HCT116 (cell line): ENCODE results near the gene SPRED3. TPM values are rescaled to one million over a fixed set of nuclear protein-coding genes. Genes with fewer than 3 reads are reported as not detected.

ENCODE experiments used
- ATAC-seq: fragments of 200-7000 bp; cut with Tn5 transposase; 2 replicates; pipeline ENCODE4 v1.9.1; 2020; ENCODE audit warnings: mild to moderate bottlenecking, moderate library complexity
- BruUV-seq: library from RNA; stranded (reverse); fragments of 400-500 nt; replicated peaks from 2 replicates; lab custom pipeline; 2021; lab: Mats Ljungman, UMichigan
- CTCF ChIA-PET: fragments of 300-600 bp; sonication (Branson Sonifier 250); formaldehyde crosslinking; loops from one replicate; lab custom pipeline; 2021; ENCODE audit warnings: antibody characterized with exemption; lab: Charles Lee
- POLR2A ChIA-PET: fragments of 300-600, 350-600 bp; sonication (Branson Sonifier 250); formaldehyde crosslinking; loops from one replicate; lab custom pipeline; 2021; ENCODE audit warnings: antibody characterized with exemption; lab: Charles Lee
- RAD21 ChIA-PET, 2 experiments: fragments of 300-600 bp; sonication (Branson Sonifier 250); formaldehyde crosslinking; loops; one replicate each; lab custom pipeline; 2023; ENCODE audit warnings: low total read pairs in 2 of 2; ENCODE audit not compliant: uncharacterized antibody in 2 of 2, unreplicated experiment in 2 of 2, low non-redundant PET in 1 of 2; lab: Charles Lee
- DNase-seq: peaks from one replicate; pipeline ENCODE4 v3.0.0-alpha.2; 2010; ENCODE audit warnings: low read depth, low spot score
- H2AFZ ChIP-seq: fragments of 200-600 bp; shearing (Covaris generic), sonication (generic); 2 replicates; pipeline ENCODE4 v1.6.1; 2017; ENCODE audit warnings: low read depth, mixed run types, mixed read lengths, antibody characterized with exemption, low read length; ENCODE audit not compliant: poor library complexity, severe bottlenecking
- H3K27ac ChIP-seq: 2 replicates; pipeline ENCODE4 v1.5.1; 2012; ENCODE audit warnings: low read depth, low read length
- H3K27me3 ChIP-seq: fragments of 200-600 bp; sonication (generic); 2 replicates; pipeline ENCODE4 v1.6.1; 2016; ENCODE audit warnings: mixed run types, low read length, mixed read lengths; ENCODE audit not compliant: insufficient read depth
- H3K36me3 ChIP-seq, 2 experiments: fragments of 200-500 bp in 1 of 2; fragments of 200-600 bp in 1 of 2; sonication (Bioruptor generic) in 1 of 2; sonication (generic) in 1 of 2; 2 replicates each; pipeline versions ENCODE4 v1.5.1 to v1.6.1; 2014 to 2016; ENCODE audit warnings: low read length in 2 of 2, inconsistent platforms in 1 of 2, mixed read lengths in 1 of 2, mixed run types in 1 of 2; ENCODE audit not compliant: insufficient read depth in 2 of 2, control insufficient read depth in 1 of 2
- H3K4me1 ChIP-seq, 2 experiments: fragments of 200-600 bp in 1 of 2; sonication (generic) in 1 of 2; 2 replicates each; pipeline versions ENCODE4 v1.5.1 to v1.6.1; 2012 to 2017; ENCODE audit warnings: low read length in 2 of 2, inconsistent platforms in 1 of 2, mild to moderate bottlenecking in 1 of 2, mixed read lengths in 1 of 2, mixed run types in 1 of 2, moderate library complexity in 1 of 2; ENCODE audit not compliant: insufficient read depth in 2 of 2, control insufficient read depth in 1 of 2
- H3K4me2 ChIP-seq: fragments of 200-600 bp; sonication (generic); 2 replicates; pipeline ENCODE4 v1.6.1; 2017; ENCODE audit warnings: mixed run types, low read length, mixed read lengths
- H3K4me3 ChIP-seq, 2 experiments: fragments of 200-600 bp in 1 of 2; sonication (generic) in 1 of 2; replicated peaks in 1 of 2; 2 replicates each; pipeline ENCODE4 v1.5.1; 2011 to 2016; ENCODE audit warnings: low read length in 2 of 2, control low read depth in 1 of 2, low read depth in 1 of 2, mild to moderate bottlenecking in 1 of 2, mixed read lengths in 1 of 2, mixed run types in 1 of 2
- H3K79me2 ChIP-seq: fragments of 200-600 bp; sonication (generic); 2 replicates; pipeline ENCODE4 v1.6.1; 2017; ENCODE audit warnings: mild to moderate bottlenecking, mixed run types, low read length, moderate library complexity, mixed read lengths; ENCODE audit not compliant: insufficient read depth
- H3K9ac ChIP-seq: fragments of 200-600 bp; sonication (generic); 2 replicates; pipeline ENCODE4 v1.6.1; 2016; ENCODE audit warnings: low read length, mixed read lengths
- H3K9me2 ChIP-seq: fragments of 200-600 bp; sonication (generic), shearing (Covaris generic); 2 replicates; pipeline ENCODE4 v1.6.1; 2017; ENCODE audit warnings: mixed run types, mild to moderate bottlenecking, moderate library complexity; ENCODE audit not compliant: insufficient read depth
- H3K9me3 ChIP-seq, 2 experiments: fragments of 200-500 bp in 1 of 2; fragments of 200-600 bp in 1 of 2; sonication (Bioruptor generic) in 1 of 2; sonication (generic) in 1 of 2; 2 replicates each; pipeline ENCODE4 v1.6.1; 2014 to 2017; ENCODE audit warnings: low read length in 2 of 2, mixed read lengths in 2 of 2, inconsistent platforms in 1 of 2, low read depth in 1 of 2, mild to moderate bottlenecking in 1 of 2, mixed run types in 1 of 2, moderate library complexity in 1 of 2; ENCODE audit not compliant: control insufficient read depth in 1 of 2, insufficient read depth in 1 of 2
- H4K20me1 ChIP-seq: fragments of 200-600 bp; sonication (generic), shearing (Covaris generic); 2 replicates; pipeline ENCODE4 v1.6.1; 2017; ENCODE audit warnings: mixed run types, mild to moderate bottlenecking, moderate library complexity; ENCODE audit not compliant: insufficient read depth
- CBX3 ChIP-seq: IDR thresholded peaks from 2 replicates; pipeline ENCODE4 v1.6.1; 2012; ENCODE audit warnings: low read depth
- CEBPB ChIP-seq: IDR thresholded peaks from 2 replicates; pipeline ENCODE4 v1.6.1; 2012; ENCODE audit warnings: low read depth
- EGR1 ChIP-seq: IDR thresholded peaks from 2 replicates; pipeline ENCODE4 v1.6.1; 2012; ENCODE audit warnings: low read depth
- EZH2 ChIP-seq: fragments of 200-600 bp; sonication (generic); IDR thresholded peaks from 2 replicates; pipeline ENCODE4 v1.6.1; 2017; ENCODE audit warnings: antibody characterized with exemption, mixed run types
- EZH2phosphoT487 ChIP-seq: fragments of 200-600 bp; IDR thresholded peaks from 2 replicates; pipeline ENCODE4 v1.6.1; 2018; ENCODE audit warnings: antibody characterized with exemption, borderline replicate concordance
- FOSL1 ChIP-seq: IDR thresholded peaks from 2 replicates; pipeline ENCODE4 v1.6.1; 2012; ENCODE audit warnings: low read depth
- JUND ChIP-seq: IDR thresholded peaks from 2 replicates; pipeline ENCODE4 v1.6.1; 2012
- POLR2A ChIP-seq: IDR thresholded peaks from 2 replicates; pipeline ENCODE4 v1.7.0; 2011; ENCODE audit warnings: borderline replicate concordance; ENCODE audit not compliant: insufficient read depth, insufficient read length; ENCODE audit errors: extremely low read depth
- POLR2AphosphoS5 ChIP-seq: IDR thresholded peaks from 2 replicates; pipeline ENCODE4 v1.6.1; 2011; ENCODE audit warnings: mild to moderate bottlenecking, low read depth, low read length, moderate library complexity
- RAD21 ChIP-seq: IDR thresholded peaks from 2 replicates; pipeline ENCODE4 v1.6.1; 2012; ENCODE audit warnings: low read depth, mild to moderate bottlenecking
- SP1 ChIP-seq: IDR thresholded peaks from 2 replicates; pipeline ENCODE4 v1.6.1; 2012; ENCODE audit warnings: low read depth
- SRF ChIP-seq: IDR thresholded peaks from 2 replicates; pipeline ENCODE4 v1.6.1; 2012; ENCODE audit warnings: low read depth
- TCF7L2 ChIP-seq: IDR thresholded peaks from 2 replicates; pipeline ENCODE4 v1.7.0; 2011; ENCODE audit warnings: borderline replicate concordance, inconsistent platforms; ENCODE audit not compliant: insufficient read depth, insufficient read length; ENCODE audit errors: extremely low read depth
- YY1 ChIP-seq: IDR thresholded peaks from 2 replicates; pipeline ENCODE4 v1.6.1; 2011; ENCODE audit warnings: low read length, low read depth, moderate library complexity, mild to moderate bottlenecking; ENCODE audit not compliant: insufficient replicate concordance; ENCODE audit errors: extremely low read depth
- ZNF274 ChIP-seq: fragments of 200-500 bp; sonication (Bioruptor generic); IDR thresholded peaks from 2 replicates; pipeline ENCODE4 v1.6.1; 2014; ENCODE audit warnings: mild to moderate bottlenecking, low read depth, low read length, inconsistent platforms
- intact Hi-C: fragments of 100-400 bp; cut with micrococcal nuclease; formaldehyde crosslinking; loops from 2 replicates; pipeline ENCODE4 v1.10.0; 2022
- total RNA-seq: library from RNA; stranded (reverse); gene quantifications from one replicate; pipeline ENCODE4 v1.2.1, GENCODE V29; 2021; ENCODE audit not compliant: unreplicated experiment
- TF ChIP-seq, protein P1 (sequence below): IDR thresholded peaks from 2 replicates; pipeline ENCODE4 v1.6.1; 2012
- TF ChIP-seq, protein P2 (sequence below): IDR thresholded peaks from 2 replicates; pipeline ENCODE4 v1.6.1; 2012
- TF ChIP-seq, protein P3 (sequence below): IDR thresholded peaks from 2 replicates; pipeline ENCODE4 v1.6.1; 2011; ENCODE audit warnings: mild to moderate bottlenecking, low read length, moderate library complexity; ENCODE audit not compliant: insufficient replicate concordance; ENCODE audit errors: extremely low read depth
- TF ChIP-seq, protein P4 (sequence below): IDR thresholded peaks from 2 replicates; pipeline ENCODE4 v1.6.1; 2012; ENCODE audit warnings: low read depth
- TF ChIP-seq, protein P5 (sequence below), 3 experiments: fragments of 200-600 bp in 1 of 3; sonication (generic) in 1 of 3; IDR thresholded peaks in 2 of 3; conservative IDR thresholded peaks in 1 of 3; 2 replicates each; pipeline ENCODE4 v1.5.1; 2012 to 2017; ENCODE audit warnings: low read depth in 2 of 3, low read length in 2 of 3, antibody characterized with exemption in 1 of 3, borderline replicate concordance in 1 of 3, control low read depth in 1 of 3, mild to moderate bottlenecking in 1 of 3, mixed read lengths in 1 of 3, mixed run types in 1 of 3, moderate library complexity in 1 of 3; ENCODE audit not compliant: insufficient read depth in 1 of 3

The SPRED3 gene
- total RNA-seq, 1 experiment from 2014 or later: 3.4 TPM

DNA sequence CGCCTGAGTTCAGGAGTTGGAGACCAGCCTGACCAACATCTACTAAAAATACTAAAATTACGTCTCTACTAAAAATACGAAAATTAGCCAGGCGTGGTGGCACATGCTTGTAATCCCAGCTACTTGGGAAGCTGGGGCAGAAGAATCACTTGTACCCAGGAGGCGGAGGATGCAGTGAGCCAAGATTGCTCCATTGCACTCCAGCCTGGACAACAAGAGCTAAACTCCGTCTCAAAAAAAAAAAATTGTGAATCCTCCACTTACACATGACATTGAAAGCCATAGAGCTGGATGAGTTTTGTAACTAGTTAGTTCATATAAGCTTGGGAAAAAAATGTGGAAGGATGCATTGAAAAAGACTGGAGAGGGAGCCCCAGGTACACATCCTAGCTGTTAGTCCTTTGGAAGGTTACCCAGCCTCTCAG lies 14.6 kb upstream of the SPRED3 start:
- H3K4me2 ChIP-seq: peak overlapping the region; percentile 74
- ChIA-PET CTCF (interaction anchor here (0.6 to 1.8 kb wide), 14 partner anchors 11 to 556 kb away, joined by 3 to 28 read pairs (median 3); partner anchors contain the start of genes CATSPERG, FAM98C, GGN and MRPS12), RAD21 (interaction anchor here (0.5 to 1.4 kb wide), 9 partner anchors 14 to 232 kb away, joined by 3 to 7 read pairs (median 4); partner anchors contain the start of genes CATSPERG (in 2 of the 2) and GGN (in 2 of the 2)), POLR2A (interaction anchor here (0.7 to 5.6 kb wide), 12 partner anchors 10 to 471 kb away, joined by 3 to 44 read pairs (median 5); partner anchors contain the start of genes C19orf33, CATSPERG, FAM98C and GGN)
- H3K4me3 ChIP-seq: peak overlapping the region; percentile 44 to 97
- H4K20me1 ChIP-seq: no peaks in the 10 kb centered on the region
- H3K36me3 ChIP-seq: peaks cover 11 to 13% of the 10 kb centered on the region in 2 experiments; a peak in 3 of 4 replicates
- peak overlapping the region; percentile 81 for H2AFZ ChIP-seq
- no peaks in the 10 kb centered on the region for H3K9me2 ChIP-seq
- peaks cover 11 to 23% of the 10 kb centered on the region in 2 experiments for H3K4me1 ChIP-seq
- H3K9ac ChIP-seq: peak overlapping the region; percentile 50
- H3K27me3 ChIP-seq: no peaks in the 10 kb centered on the region
- TSS peak; percentile 98 for BruUV-seq
- H3K27ac ChIP-seq: peak overlapping the region; percentile 54
- no peaks in the 10 kb centered on the region for H3K9me3 ChIP-seq
- ATAC-seq: no peak
- TF ChIP-seq, protein P1, sequence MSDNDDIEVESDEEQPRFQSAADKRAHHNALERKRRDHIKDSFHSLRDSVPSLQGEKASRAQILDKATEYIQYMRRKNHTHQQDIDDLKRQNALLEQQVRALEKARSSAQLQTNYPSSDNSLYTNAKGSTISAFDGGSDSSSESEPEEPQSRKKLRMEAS: no peak
- TF ChIP-seq TCF7L2 (no peak), SRF (no peak), EZH2 (no peak), POLR2A (no peak), EZH2phosphoT487 (no peak), SP1 (no peak), ZNF274 (no peak), CEBPB (no peak), POLR2AphosphoS5 (no peak), FOSL1 (no peak), EGR1 (no peak), JUND (no peak), RAD21 (no peak), CBX3 (no peak), YY1 (no peak)
- TF ChIP-seq, protein P2, sequence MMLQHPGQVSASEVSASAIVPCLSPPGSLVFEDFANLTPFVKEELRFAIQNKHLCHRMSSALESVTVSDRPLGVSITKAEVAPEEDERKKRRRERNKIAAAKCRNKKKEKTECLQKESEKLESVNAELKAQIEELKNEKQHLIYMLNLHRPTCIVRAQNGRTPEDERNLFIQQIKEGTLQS: no peak
- TF ChIP-seq, protein P3, sequence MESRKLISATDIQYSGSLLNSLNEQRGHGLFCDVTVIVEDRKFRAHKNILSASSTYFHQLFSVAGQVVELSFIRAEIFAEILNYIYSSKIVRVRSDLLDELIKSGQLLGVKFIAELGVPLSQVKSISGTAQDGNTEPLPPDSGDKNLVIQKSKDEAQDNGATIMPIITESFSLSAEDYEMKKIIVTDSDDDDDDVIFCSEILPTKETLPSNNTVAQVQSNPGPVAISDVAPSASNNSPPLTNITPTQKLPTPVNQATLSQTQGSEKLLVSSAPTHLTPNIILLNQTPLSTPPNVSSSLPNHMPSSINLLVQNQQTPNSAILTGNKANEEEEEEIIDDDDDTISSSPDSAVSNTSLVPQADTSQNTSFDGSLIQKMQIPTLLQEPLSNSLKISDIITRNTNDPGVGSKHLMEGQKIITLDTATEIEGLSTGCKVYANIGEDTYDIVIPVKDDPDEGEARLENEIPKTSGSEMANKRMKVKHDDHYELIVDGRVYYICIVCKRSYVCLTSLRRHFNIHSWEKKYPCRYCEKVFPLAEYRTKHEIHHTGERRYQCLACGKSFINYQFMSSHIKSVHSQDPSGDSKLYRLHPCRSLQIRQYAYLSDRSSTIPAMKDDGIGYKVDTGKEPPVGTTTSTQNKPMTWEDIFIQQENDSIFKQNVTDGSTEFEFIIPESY: no peak
- TF ChIP-seq, protein P4, sequence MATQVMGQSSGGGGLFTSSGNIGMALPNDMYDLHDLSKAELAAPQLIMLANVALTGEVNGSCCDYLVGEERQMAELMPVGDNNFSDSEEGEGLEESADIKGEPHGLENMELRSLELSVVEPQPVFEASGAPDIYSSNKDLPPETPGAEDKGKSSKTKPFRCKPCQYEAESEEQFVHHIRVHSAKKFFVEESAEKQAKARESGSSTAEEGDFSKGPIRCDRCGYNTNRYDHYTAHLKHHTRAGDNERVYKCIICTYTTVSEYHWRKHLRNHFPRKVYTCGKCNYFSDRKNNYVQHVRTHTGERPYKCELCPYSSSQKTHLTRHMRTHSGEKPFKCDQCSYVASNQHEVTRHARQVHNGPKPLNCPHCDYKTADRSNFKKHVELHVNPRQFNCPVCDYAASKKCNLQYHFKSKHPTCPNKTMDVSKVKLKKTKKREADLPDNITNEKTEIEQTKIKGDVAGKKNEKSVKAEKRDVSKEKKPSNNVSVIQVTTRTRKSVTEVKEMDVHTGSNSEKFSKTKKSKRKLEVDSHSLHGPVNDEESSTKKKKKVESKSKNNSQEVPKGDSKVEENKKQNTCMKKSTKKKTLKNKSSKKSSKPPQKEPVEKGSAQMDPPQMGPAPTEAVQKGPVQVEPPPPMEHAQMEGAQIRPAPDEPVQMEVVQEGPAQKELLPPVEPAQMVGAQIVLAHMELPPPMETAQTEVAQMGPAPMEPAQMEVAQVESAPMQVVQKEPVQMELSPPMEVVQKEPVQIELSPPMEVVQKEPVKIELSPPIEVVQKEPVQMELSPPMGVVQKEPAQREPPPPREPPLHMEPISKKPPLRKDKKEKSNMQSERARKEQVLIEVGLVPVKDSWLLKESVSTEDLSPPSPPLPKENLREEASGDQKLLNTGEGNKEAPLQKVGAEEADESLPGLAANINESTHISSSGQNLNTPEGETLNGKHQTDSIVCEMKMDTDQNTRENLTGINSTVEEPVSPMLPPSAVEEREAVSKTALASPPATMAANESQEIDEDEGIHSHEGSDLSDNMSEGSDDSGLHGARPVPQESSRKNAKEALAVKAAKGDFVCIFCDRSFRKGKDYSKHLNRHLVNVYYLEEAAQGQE: no peak
- TF ChIP-seq, protein P5, sequence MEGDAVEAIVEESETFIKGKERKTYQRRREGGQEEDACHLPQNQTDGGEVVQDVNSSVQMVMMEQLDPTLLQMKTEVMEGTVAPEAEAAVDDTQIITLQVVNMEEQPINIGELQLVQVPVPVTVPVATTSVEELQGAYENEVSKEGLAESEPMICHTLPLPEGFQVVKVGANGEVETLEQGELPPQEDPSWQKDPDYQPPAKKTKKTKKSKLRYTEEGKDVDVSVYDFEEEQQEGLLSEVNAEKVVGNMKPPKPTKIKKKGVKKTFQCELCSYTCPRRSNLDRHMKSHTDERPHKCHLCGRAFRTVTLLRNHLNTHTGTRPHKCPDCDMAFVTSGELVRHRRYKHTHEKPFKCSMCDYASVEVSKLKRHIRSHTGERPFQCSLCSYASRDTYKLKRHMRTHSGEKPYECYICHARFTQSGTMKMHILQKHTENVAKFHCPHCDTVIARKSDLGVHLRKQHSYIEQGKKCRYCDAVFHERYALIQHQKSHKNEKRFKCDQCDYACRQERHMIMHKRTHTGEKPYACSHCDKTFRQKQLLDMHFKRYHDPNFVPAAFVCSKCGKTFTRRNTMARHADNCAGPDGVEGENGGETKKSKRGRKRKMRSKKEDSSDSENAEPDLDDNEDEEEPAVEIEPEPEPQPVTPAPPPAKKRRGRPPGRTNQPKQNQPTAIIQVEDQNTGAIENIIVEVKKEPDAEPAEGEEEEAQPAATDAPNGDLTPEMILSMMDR (IDR thresholded peaks at IDR 0.05 in 2 of 3, conservative IDR thresholded peaks at IDR 0.05 in 1 of 3; ENCODE audit: borderline replicate concordance in 1 of 3, insufficient read depth in 1 of 3, low read depth in 2 of 3, low read length in 2 of 3): no peak
- no peak for DNase-seq
- H3K79me2 ChIP-seq: peaks cover 41% of the 10 kb centered on the region
- intact Hi-C loops: loop anchor here (1.0 kb wide), 1 partner anchor 38 kb away; no protein-coding TSS in a partner anchor
